ENCODE results near the gene FTSJ1.

DNA sequence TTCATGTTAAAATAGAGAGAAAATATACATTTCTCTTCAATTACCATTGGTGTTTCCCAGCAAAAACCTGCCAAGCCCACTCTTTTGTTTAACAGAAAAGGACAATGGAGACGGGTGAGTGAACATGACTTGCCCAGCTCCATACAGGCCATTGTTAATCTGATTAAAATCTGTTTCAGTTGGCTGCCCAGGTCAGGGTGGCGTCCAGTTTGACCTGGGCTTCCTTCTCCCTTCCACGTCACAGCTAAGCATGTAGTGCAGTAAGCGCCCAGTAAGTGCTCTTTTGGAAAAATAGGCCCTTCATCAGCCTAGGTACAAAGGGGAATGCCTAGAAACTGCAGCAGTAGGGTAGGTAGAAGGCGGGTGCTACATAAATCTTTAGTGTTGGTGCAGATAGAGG, 31.2 kb downstream of the FTSJ1 start:
- TF ChIP-seq, protein P1, sequence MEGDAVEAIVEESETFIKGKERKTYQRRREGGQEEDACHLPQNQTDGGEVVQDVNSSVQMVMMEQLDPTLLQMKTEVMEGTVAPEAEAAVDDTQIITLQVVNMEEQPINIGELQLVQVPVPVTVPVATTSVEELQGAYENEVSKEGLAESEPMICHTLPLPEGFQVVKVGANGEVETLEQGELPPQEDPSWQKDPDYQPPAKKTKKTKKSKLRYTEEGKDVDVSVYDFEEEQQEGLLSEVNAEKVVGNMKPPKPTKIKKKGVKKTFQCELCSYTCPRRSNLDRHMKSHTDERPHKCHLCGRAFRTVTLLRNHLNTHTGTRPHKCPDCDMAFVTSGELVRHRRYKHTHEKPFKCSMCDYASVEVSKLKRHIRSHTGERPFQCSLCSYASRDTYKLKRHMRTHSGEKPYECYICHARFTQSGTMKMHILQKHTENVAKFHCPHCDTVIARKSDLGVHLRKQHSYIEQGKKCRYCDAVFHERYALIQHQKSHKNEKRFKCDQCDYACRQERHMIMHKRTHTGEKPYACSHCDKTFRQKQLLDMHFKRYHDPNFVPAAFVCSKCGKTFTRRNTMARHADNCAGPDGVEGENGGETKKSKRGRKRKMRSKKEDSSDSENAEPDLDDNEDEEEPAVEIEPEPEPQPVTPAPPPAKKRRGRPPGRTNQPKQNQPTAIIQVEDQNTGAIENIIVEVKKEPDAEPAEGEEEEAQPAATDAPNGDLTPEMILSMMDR (conservative IDR thresholded peaks at IDR 0.05; ENCODE audit: low read depth, low read length): no peak
- TF ChIP-seq EZH2phosphoT487 (IDR thresholded peaks at IDR 0.05; ENCODE audit: borderline replicate concordance, low read length) (no peak), EZH2 (IDR thresholded peaks at IDR 0.05; ENCODE audit: low read length, unreplicated experiment) (no peak)

Measured in PC-3 (cell line).